Neural progenitor cell (in vitro differentiated cells): ENCODE results near the gene SUPT20H. TPM values are rescaled to one million over a fixed set of nuclear protein-coding genes. Genes with fewer than 3 reads are reported as not detected.

ENCODE experiments used
- DNase-seq: peaks from one replicate; pipeline ENCODE4 v3.0.0-alpha.2; 2016; ENCODE audit warnings: low spot score
- H2AFZ ChIP-seq: fragments of 200-600 bp; sonication (generic); replicated peaks from 2 replicates; pipeline ENCODE4 v1.6.1; 2016; ENCODE audit warnings: antibody characterized with exemption
- H3F3A ChIP-seq: fragments of 200-600 bp; sonication (generic); 2 replicates; pipeline ENCODE4 v1.6.1; 2016; ENCODE audit warnings: antibody characterized with exemption, low read depth
- H3K27ac ChIP-seq: fragments of 200-600 bp; sonication (generic); 2 replicates; pipeline ENCODE4 v1.5.1; 2016; ENCODE audit warnings: mild to moderate bottlenecking
- H3K27me3 ChIP-seq: fragments of 200-600 bp; sonication (generic); 2 replicates; pipeline ENCODE4 v1.6.1; 2016; ENCODE audit warnings: mild to moderate bottlenecking, moderate library complexity
- H3K36me3 ChIP-seq: fragments of 200-600 bp; sonication (generic); 2 replicates; pipeline ENCODE4 v1.5.1; 2016
- H3K4me1 ChIP-seq: fragments of 200-600 bp; sonication (generic); 2 replicates; pipeline ENCODE4 v1.6.1; 2016; ENCODE audit warnings: mixed run types
- H3K4me2 ChIP-seq: fragments of 200-600 bp; sonication (generic); 2 replicates; pipeline ENCODE4 v1.6.1; 2016
- H3K4me3 ChIP-seq: fragments of 200-600 bp; sonication (generic); 2 replicates; pipeline ENCODE4 v1.5.1; 2016
- H3K79me2 ChIP-seq: fragments of 200-600 bp; sonication (generic); 2 replicates; pipeline ENCODE4 v1.6.1; 2016; ENCODE audit warnings: low read depth
- H3K9ac ChIP-seq: fragments of 200-600 bp; sonication (generic); 2 replicates; pipeline ENCODE4 v1.6.1; 2016
- H3K9me3 ChIP-seq: fragments of 200-600 bp; sonication (generic); 2 replicates; pipeline ENCODE4 v1.5.1; 2016; ENCODE audit warnings: low read depth
- H4K20me1 ChIP-seq: fragments of 200-600 bp; sonication (generic); 2 replicates; pipeline ENCODE4 v1.6.1; 2016; ENCODE audit warnings: low read depth
- H3K27ac Mint-ChIP-seq: 3 replicates; pipeline ENCODE4 v1.8.0; 2021; ENCODE audit warnings: mixed read lengths
- H3K27me3 Mint-ChIP-seq: 2 replicates; pipeline ENCODE4 v1.8.0; 2022; ENCODE audit warnings: low read depth, mild to moderate bottlenecking, inconsistent platforms, moderate library complexity, mixed read lengths; ENCODE audit not compliant: insufficient read depth
- H3K36me3 Mint-ChIP-seq: 3 replicates; pipeline ENCODE4 v1.8.0; 2021; ENCODE audit warnings: mixed read lengths
- H3K4me1 Mint-ChIP-seq: 3 replicates; pipeline ENCODE4 v1.8.0; 2021; ENCODE audit warnings: mixed read lengths
- H3K4me3 Mint-ChIP-seq: 3 replicates; pipeline ENCODE4 v1.8.0; 2021; ENCODE audit warnings: mild to moderate bottlenecking, moderate library complexity, mixed read lengths
- H3K9me3 Mint-ChIP-seq: 3 replicates; pipeline ENCODE4 v1.8.0; 2020; ENCODE audit warnings: mixed read lengths
- CTCF ChIP-seq: fragments of 200-600 bp; sonication (generic); IDR thresholded peaks from 2 replicates; pipeline ENCODE4 v1.5.1; 2017; ENCODE audit warnings: antibody characterized with exemption, mild to moderate bottlenecking
- EZH2 ChIP-seq: fragments of 200-600 bp; sonication (generic); IDR thresholded peaks from 2 replicates; pipeline ENCODE4 v1.6.1; 2017; ENCODE audit warnings: antibody characterized with exemption, mild to moderate bottlenecking, moderate library complexity
- EZH2phosphoT487 ChIP-seq: fragments of 200-600 bp; sonication (generic); IDR thresholded peaks from 2 replicates; pipeline ENCODE4 v1.6.1; 2017; ENCODE audit warnings: antibody characterized with exemption
- total RNA-seq: library from RNA; depleted of rRNA; stranded (reverse); fragments of >200 nt; gene quantifications from 2 replicates; pipeline ENCODE4 v1.2.3, GENCODE V29; 2015; ENCODE audit warnings: low replicate concordance

The SUPT20H gene
- total RNA-seq, 1 donor from 2014 or later, result 88.2 TPM

GRCh38 chr13:37047846-37048245 lies 11.6 kb downstream of the SUPT20H start:
- Histone ChIP-seq H3K79me2 (peaks cover 61% of the 10 kb centered on the region), H3K36me3 (peaks cover 25% of the 10 kb centered on the region), H2AFZ (no peak overlapping the region), H3K9me3 (no peaks in the 10 kb centered on the region), H3K4me2 (no peak overlapping the region), H3K4me1 (no peaks in the 10 kb centered on the region), H3K4me3 (no peak overlapping the region), H3K9ac (no peak overlapping the region), H3K27ac (no peak overlapping the region), H3F3A (no peaks in the 10 kb centered on the region), H4K20me1 (peaks cover 33% of the 10 kb centered on the region), H3K27me3 (no peaks in the 10 kb centered on the region)
- no peaks in the 10 kb centered on the region for H3K27me3 Mint-ChIP-seq
- no peak overlapping the region for H3K27ac Mint-ChIP-seq
- DNase-seq, result no peak
- H3K36me3 Mint-ChIP-seq, result peaks cover 22% of the 10 kb centered on the region
- H3K9me3 Mint-ChIP-seq, result peaks cover 3% of the 10 kb centered on the region
- no peak overlapping the region for H3K4me3 Mint-ChIP-seq
- TF ChIP-seq EZH2 (no peak), CTCF (no peak), EZH2phosphoT487 (no peak)
- no peaks in the 10 kb centered on the region for H3K4me1 Mint-ChIP-seq

GRCh38 chr13:37047032-37047431 lies 12.5 kb downstream of the SUPT20H start:
- no peaks in the 10 kb centered on the region for H3K4me1 ChIP-seq
- H3K4me3 Mint-ChIP-seq, result no peak overlapping the region
- H2AFZ ChIP-seq, result no peak overlapping the region
- no peaks in the 10 kb centered on the region for H3K9me3 Mint-ChIP-seq
- H3K4me2 ChIP-seq, result no peak overlapping the region
- H3F3A ChIP-seq, result no peaks in the 10 kb centered on the region
- TF ChIP-seq EZH2 (no peak), EZH2phosphoT487 (no peak), CTCF (no peak)
- no peaks in the 10 kb centered on the region for H3K4me1 Mint-ChIP-seq
- H3K9ac ChIP-seq, result no peak overlapping the region
- no peaks in the 10 kb centered on the region for H3K27me3 ChIP-seq
- no peak overlapping the region for H3K27ac ChIP-seq
- H3K9me3 ChIP-seq, result no peaks in the 10 kb centered on the region
- peaks cover 18% of the 10 kb centered on the region for H3K36me3 Mint-ChIP-seq
- no peak overlapping the region for H3K27ac Mint-ChIP-seq
- no peak overlapping the region for H3K4me3 ChIP-seq
- DNase-seq, result no peak
- peaks cover 25% of the 10 kb centered on the region for H3K36me3 ChIP-seq
- H4K20me1 ChIP-seq, result peaks cover 27% of the 10 kb centered on the region
- no peaks in the 10 kb centered on the region for H3K27me3 Mint-ChIP-seq
- H3K79me2 ChIP-seq, result peaks cover 52% of the 10 kb centered on the region

- H3K4me2 ChIP-seq, result no peak overlapping the region
- no peaks in the 10 kb centered on the region for H3F3A ChIP-seq
- DNase-seq, result no peak
- H3K27me3 ChIP-seq, result no peaks in the 10 kb centered on the region
- peaks cover 43% of the 10 kb centered on the region for H3K79me2 ChIP-seq
- no peaks in the 10 kb centered on the region for H3K4me1 ChIP-seq
- Mint-ChIP-seq H3K4me3 (no peak overlapping the region), H3K4me1 (no peaks in the 10 kb centered on the region), H3K27ac (no peak overlapping the region), H3K36me3 (peaks cover 19% of the 10 kb centered on the region), H3K27me3 (no peaks in the 10 kb centered on the region), H3K9me3 (no peaks in the 10 kb centered on the region)
- no peak overlapping the region for H2AFZ ChIP-seq
- peaks cover 25% of the 10 kb centered on the region for H3K36me3 ChIP-seq
- no peak overlapping the region for H3K9ac ChIP-seq
- H3K4me3 ChIP-seq, result no peak overlapping the region
- H3K9me3 ChIP-seq, result no peaks in the 10 kb centered on the region
- peaks cover 17% of the 10 kb centered on the region for H4K20me1 ChIP-seq
- no peak overlapping the region for H3K27ac ChIP-seq
- TF ChIP-seq EZH2phosphoT487 (no peak), CTCF (no peak), EZH2 (no peak)
Observed at GRCh38 chr13:37046062-37046461, 13.4 kb downstream of the SUPT20H start.
